GM18498 (cell line): ENCODE measurements around the gene RILP.

Experiments used
- ATAC-seq: cut with Tn5 transposase; IDR thresholded peaks from one replicate; pipeline ENCODE4 v1.9.1; 2021; ENCODE audit warnings: mild to moderate bottlenecking, moderate library complexity; ENCODE audit not compliant: unreplicated experiment

Gene RILP

DNA sequence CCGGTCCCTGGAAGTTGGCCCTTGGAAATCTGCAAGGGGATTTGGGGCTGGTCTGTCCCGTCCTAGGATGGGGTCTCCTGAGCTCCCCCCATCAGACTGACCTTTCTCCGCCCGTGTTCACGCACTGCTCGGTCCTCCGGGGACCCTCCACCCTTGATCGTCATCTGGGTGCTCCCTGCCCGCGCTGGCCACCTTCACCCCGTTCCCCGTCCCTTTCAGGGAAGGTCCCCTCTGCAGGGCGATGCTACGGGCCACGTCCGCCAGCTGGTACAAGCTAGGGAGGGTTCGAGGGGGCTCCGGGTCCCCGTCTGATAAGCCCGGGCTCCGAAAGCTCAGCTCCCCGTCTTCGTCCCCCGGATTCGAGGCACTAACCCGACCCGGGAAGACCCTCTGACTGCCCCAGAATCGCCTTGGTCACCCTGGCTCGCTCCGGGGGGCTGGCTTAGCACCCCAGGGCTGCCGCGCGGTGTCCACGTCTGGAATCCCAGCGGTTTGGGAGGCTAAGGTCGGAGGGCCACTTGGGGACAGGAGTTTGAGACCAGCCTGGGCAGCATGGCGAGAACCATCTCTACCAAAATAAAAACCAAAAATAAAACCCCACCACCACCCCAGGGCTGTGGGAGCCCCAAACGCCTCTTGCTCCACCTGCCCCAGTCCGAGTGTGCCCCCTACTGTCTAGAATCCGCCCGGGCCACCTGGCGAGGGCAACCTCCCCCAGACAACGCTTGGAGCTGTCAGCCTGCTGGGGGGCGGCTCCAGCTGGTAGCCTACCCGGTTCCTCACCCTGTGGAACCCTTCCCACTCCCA, 20.0 kb downstream of the RILP start:
- no peak for ATAC-seq

DNA sequence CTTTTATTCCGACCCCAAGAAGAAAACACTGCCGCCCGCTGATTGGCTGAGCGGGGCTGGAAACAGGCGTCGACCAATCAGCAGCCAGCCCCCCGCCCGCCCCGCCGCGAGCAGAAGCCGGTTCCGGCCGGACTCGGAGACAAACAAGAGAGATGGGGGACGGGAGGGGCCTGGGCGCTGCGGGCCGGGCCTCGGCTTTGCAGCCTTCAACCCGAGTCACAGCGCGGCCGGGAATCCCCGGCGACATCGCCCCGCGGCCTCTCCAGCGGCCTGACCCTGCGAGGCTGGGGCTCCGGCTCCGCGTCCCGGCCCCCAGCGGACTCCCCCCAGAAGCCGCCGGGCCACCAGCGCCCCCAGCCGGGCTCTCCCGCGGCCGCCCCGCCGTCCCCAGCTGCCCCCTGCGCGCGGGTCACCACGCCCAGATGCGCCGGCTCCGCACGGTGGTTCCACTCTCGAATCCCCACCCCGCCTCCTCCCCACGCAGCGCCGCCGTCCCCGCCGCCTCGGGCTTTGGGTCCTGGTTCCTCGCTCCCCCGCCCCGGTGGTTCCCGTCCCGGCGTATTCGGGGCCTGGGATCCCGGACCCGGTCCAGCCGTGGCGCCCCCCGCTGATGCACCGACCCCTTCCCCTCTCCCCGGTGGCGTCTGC, 20.7 kb downstream of the RILP start:
- peak; percentile 59 for ATAC-seq

DNA sequence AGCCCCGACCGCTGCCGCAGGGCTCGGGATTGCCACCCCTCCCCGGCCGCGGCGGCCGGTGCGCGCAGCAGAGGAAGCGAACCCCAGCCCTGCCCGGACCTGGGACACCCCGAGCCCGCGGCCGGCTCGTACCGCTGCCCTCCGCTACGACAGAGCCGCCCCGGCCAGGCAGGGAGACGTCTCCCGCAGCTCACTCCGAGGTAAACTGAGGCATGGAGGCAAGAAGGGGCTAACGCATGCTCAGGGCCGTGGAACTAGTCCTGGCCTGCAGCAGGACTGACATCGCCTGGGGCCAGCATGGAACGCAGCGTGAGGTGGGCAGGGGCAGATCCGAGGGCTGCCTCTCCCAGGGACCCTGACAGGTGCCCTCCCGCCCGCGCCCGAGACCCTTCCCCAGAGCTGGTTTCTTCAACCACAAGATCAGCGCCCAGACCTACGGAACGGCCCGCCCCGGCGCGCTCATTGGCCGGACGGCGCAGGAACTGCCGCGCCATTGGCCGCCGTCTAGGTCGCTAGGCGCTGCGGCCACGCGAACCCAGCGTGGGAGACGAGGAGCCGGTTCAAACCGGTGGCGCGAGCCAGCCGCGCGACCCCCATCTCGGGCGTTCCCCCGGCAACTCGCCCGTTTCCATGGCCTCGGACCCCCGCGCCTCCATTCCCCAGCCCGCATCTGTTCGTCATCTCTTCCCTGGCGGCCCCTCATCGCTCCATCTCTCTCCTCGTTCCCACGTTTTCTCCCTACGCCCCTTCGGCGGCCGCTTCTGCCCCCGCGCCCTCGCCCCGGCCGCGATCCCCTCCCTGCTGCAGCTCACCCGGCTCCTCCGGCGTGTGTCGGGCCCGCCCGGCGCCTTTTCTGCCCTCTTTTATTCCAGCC, 21.4 kb downstream of the RILP start, which contains the start of gene SLC43A2:
TSS of gene SLC43A2 (minus strand) at position 853 of the 874 bp plus-strand sequence. CDS start 960 bp downstream, outside the sequence.
- ATAC-seq = peak; percentile 70

DNA sequence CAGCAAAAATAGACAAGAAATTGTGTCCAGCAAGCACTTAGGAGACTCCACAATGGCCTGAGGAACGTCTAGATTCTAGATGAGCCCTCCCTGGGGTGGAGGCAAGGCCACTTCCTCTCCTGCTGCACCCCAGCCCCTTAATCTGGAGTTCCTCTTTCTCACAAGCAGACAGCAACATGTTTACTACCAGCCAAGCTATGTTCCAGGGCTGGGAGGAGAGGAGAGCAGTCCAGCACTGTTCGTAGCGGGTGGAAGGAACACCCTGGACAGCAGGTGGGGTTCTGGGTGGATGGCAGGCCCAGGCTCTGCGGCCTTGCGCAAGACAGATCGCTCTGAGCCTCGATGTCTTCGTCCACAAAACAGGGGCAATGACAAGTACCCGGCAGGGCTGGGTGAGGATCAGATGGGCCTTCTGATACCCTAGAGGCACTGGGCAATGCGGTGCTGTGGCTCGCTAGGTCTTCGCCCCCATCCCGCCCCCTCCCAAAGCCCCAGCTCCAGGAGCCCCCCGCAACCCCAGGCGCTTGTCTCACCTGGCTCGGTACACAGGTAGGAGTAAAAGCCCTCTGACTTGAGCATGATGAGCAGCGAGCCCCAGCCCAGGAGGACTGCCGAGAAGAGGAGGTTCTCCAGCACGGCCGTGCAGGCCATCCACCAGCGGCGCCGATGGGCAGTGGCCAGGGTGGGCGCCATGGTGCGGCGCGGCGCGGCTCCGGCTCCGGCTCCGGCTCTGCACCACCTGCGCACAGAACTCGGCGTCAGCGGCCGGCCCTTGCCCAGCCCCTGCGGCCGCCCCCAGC, 22.3 kb downstream of the RILP start:
- no peak for ATAC-seq

DNA sequence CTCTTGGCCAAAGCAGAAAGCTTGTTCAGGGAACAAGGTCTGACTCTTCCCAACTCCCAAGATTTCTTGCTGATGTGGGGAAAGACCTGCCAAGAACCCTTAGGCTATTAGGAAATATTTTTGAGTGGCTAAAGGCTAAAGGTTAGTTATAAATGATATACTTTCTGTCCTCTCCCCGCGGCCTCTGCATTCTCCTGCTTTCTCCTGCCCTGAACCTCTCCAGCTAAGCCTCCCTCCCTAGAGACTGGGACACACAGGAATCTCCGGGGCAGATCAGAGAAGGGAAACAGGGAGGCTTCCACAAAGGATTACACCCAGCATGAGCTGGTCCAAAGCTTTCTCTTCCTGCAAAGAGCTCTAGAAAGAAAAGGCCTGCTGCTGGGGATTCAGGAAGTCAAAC, 23.3 kb downstream of the RILP start:
- no peak for ATAC-seq

DNA sequence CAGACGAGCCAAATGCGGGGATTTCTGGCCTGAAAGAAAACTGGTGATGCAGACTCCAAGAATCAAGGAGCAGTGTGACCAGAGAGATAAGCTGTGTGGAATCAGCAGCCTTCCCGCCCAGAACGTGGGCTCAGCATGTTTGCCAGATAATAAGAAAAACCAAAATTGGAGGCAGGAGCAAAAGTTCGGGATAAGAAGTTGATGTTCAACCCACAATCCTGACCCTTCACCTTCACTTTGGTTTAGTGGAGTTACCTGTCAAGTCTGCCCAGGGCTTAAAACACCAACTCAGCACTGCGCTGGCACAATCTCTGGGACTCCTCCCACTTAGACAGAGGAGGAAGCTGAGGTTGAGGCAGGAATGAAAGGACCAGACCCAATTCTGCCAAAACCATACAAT, 24.1 kb downstream of the RILP start:
- ATAC-seq = no peak

DNA sequence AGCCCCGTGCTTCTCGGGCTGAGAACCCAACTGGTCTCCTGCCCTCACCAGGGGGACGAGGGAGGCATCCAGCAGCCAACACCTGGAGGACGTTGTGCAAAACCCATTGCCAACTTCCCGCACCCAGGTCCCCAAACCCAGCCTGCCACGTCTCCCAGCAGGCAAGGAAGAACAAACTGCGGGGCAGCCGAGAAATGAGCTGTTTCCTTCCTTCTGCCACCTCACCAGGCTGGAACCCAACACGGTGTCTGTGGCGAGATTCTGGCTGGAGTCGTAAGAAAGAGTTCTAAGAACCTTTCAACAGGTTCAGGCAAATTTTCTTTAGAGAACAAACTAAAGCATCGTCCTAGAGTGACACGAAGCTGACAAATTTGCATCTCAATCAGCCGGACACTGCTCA, 24.6 kb downstream of the RILP start:
- no peak for ATAC-seq

DNA sequence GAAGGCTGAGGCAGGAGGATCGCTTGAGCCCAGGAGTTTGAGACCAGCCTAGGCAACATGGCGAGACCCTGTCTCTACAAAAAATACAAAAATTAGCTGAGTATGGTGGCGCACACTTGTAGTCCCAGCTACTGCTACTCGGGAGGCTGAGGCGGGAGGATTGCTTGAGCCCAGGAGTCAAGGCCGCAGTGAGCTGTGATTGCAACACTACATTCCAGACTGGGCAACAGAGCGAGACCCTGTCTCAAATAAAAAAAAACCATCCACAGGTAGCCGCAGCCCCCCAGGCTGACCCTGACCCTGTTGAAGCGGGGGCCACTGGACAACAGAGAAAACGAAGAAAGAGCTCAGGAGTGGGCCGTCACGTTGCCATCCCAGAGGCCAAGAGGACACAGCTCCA, 25.0 kb downstream of the RILP start:
- no peak for ATAC-seq

DNA sequence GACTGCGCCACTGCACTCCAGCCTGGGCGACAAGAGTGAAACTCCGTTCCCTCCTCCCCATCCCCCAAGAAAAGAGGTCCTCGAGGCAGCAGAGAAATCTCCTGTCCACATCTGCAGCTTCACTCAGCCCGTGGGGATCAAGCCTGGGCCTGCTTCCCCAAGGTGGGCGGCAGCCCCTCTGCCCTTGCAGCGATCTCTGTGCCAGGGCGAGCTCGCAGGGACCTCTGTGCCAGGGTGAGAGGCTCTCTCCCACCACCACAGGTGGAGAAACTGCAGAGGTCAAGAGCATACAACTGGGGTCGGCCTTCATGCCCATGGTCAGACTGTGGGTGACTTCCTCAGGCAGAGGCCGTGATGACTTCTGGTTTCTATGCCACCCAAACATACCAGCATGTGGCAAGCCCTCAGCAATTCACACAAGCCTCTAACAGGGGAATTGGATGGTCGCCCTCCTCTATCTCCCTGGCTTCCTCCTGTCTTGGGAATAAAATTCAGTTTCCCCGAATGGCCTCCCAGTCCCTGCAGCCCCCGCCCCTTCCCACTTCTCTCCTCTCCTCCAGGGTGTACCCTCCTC, 26.5 kb downstream of the RILP start:
- no peak for ATAC-seq

DNA sequence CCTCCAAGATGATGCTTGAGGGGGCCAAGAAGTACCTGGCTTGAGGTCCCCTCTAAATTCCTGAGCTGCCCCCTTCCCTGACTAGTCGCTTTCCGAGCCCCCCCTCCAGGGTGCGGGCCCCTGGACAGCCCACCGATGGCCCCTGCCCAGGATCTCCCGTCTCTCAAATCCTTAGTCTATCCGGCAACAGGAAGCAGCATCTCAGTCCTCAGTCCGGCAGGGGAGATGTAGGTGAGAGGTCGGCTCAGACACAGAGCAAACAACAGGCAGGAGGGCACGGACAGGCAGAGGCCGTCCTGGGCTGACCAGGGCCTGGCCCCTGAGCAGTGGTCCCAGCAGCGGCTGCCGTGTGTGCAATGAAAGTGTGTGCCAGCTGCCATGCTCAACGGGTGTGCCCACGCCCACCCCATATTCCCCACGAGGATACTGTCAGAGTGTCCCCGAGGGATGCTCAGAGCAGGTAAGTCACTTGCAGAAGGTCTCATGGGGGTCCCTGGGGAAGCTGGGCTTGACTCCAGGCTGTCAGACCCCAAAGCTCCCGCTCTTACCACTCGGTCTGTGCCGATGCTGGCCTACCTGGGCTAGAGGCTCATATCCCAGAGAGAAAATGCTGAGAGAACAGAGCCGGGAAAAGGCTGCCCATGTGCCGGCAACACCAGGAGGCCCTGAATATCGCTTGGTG, 28.3 kb downstream of the RILP start:
- no peak for ATAC-seq

DNA sequence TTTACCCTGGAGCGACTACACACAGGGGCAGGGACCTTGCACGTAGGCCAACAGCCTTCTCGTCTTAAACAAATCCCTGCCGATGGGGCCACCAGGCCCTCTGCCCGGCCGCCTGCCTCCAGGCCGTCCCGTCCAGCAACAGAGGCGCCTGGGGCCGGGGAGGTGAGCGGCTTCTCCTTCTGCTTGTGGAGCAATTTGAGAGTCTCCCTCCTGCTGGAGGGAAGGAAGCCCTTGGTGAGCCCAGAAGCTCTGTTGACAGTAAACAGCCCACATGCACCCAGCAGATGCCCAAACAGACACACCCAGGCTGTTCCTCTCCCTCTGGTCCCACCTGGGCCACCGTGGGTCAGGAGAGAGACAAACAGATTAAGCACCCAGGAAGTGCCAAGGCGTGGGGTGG, 29.2 kb downstream of the RILP start:
- ATAC-seq = no peak

DNA sequence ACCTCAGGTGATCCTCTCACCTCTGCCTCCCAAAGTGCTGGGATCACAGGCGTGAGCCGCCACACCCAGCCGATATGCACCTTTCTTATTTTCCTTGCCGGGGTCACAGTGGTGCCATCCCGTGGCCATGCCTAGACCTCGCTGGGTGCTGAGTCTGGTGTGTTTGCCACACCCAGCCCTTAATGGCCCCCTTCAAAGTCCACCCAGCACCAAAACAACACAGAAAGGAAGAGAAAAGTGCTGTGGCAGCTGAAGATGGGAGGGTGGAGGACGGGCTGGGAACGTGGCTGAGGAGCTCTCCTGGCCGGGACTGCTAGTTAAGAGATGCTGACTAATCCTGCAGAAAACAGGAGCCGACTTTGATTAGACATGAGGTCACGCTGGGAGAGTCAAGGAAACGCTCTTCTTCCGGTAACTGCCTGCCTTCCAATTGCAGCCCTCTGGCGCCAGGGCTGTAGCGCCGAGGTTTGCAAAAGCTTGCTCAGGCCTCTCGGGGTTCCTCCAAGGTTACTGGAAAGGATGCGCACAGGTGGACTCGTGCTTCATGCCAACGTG, 32.0 kb downstream of the RILP start:
- no peak for ATAC-seq

DNA sequence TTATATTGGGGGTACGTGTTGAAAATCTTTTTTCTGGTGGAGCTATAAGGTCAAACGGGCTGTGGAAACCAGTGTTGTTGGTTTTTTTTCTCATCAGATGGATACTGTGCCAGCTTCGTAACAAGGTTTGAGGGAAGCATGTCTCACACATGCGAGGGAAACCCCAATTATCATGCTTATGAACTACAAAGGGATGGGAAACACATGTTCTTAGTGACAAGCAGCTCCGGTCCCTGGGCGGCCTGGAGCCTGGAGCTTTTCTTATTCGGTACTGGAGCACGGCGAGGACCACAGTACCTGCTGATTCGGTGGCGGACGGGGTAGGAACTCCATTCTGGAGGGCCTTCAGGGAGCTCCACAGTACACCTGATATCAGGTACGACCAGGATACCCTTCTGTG, 33.6 kb downstream of the RILP start:
- ATAC-seq = no peak

DNA sequence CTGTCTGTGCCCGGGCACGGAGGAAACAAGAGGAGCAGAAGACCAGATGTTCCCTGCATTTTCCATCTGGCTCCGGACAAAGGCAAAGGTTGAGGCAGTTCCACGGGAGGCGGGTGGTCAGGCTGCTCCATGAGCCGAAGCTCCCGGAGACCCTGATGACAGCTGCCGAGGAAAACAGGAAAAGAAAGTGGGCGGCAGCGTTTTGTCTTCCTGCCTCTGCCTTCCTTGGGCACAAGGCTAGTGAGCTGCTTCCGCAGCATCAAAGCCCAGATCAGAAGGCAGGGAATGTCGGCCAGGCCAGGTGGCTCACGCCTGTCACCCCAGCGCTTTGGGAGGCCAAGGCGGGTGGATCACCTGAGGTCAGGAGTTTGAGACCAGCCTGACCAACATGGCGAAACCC, 37.3 kb downstream of the RILP start:
- no peak for ATAC-seq

DNA sequence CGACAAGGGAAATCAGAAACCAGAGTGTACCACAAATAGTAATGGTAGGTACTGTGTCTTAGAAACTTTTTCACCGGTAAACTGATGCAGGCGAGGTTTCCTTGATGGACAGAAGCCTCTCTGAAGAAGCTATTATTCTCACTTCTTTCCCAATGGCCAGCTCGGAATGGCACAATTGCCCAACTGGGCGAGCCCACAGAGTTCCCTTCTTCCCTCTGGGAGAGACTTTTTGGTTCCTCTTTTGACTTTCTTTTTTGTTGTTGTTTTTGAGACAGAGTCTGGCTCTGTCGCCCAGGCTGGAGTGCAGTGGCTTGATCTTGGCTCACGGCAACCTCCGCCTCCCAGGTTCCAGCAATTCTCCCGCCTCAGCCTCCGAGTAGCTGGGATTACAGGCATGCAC, 38.0 kb downstream of the RILP start:
- ATAC-seq = no peak

DNA sequence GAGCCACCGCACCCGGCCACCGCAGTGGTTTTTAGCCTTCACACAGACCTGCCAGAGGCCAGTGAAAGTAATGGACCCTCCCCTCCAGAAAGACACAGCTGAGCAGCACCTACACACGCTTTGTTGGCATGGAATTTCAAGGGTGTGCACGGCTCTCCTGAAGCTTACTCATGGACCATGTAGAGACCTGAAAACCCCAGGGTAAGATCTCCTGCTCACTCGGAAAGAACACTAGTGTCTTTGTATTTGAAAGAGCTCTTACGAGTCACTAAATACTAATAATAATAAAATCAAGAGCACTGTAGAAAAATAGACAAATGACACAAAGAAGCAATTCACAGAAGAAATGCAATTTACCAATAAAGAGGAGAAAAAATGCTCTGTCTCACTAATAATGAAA, 41.0 kb downstream of the RILP start:
- no peak for ATAC-seq

DNA sequence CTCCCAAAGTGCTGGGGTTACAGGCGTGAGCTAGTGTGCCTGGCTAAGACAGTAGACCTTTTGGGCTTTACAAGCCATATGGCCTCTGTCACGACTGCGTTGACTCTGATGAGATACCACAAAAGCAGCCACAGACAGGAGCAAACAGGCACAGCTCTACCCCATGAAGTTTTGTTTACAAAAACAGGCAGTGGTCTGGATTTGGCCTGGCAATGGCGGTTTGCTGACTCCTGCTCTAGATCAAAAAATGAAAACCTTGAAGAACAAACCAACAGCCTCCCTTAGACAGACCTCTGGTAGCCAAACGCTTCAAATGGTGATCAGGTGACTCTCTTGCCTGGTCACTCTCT, 41.7 kb downstream of the RILP start:
- ATAC-seq = no peak

DNA sequence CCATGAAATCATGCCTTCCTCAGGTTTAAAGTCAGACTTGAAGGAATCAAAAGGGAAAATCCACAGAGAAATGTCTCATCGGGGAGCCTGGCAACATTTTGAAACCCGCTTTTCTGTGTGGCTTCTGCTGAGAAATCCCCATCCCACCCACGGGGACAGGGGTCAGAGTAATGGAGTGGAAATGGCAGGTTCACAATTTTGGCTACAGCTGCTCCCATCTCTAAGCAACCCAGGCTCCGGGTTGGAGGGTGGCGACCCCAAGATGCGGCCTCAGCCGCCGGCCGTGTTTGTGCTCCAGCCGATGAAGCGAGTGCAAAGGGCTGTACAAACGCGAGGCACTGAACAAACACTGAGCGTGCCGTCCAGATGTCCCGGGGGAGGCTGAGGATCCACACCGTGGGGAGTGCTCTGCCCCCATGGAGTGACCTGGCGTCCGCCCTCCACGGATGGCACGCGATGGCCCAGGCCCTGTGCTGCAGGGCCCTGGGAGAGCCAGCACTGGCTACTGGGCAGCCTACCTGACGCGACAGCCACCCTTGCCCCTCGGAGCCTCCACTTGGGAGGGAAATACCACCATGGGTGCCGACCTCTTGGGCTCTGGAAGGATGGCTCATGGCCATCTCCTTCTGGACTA, 43.2 kb downstream of the RILP start:
- ATAC-seq = no peak

DNA sequence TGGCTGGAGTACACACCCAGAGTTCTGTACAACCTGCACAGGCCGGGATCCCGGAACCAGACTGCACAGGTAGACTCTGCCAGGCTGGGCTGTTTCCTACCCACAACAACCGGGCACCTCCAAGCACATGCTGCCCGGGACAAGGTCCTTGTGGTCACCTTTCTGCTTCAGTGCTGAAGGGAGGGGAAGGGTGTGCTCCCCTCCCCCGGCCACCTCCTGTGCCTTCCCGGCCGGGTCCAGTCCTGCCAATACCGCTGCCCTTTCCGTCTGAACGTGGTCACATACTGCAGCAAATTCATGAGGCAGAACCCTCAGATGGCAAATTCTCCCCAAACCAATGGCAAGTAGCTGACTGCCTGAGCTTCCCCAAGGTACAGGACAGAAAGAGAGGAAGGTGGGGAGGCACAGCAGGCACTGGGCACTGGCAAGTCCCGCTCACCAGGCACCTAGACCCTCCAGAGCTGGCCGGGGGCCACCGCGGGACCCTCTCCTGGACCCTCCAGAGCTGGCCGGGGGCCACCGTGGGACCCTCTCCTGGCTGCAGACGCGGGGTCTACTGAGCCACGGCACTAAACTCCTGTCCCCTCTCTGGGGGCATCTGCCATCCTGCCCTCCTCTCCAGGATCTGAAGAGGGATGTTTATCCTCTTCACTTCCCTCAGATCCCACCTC, 43.9 kb downstream of the RILP start:
- no peak for ATAC-seq
